Measurements from ENCODE around the gene CPNE1. TPM values are rescaled to one million over a fixed set of nuclear protein-coding genes. Genes with fewer than 3 reads are reported as not detected.

The CPNE1 gene
- total and polyA plus RNA-seq, 10 of the 15 experiments (the other 5 are each of a cell fraction or from before 2014, with no cell fraction given), result 84.9 to 209 (median 146) TPM

DNA sequence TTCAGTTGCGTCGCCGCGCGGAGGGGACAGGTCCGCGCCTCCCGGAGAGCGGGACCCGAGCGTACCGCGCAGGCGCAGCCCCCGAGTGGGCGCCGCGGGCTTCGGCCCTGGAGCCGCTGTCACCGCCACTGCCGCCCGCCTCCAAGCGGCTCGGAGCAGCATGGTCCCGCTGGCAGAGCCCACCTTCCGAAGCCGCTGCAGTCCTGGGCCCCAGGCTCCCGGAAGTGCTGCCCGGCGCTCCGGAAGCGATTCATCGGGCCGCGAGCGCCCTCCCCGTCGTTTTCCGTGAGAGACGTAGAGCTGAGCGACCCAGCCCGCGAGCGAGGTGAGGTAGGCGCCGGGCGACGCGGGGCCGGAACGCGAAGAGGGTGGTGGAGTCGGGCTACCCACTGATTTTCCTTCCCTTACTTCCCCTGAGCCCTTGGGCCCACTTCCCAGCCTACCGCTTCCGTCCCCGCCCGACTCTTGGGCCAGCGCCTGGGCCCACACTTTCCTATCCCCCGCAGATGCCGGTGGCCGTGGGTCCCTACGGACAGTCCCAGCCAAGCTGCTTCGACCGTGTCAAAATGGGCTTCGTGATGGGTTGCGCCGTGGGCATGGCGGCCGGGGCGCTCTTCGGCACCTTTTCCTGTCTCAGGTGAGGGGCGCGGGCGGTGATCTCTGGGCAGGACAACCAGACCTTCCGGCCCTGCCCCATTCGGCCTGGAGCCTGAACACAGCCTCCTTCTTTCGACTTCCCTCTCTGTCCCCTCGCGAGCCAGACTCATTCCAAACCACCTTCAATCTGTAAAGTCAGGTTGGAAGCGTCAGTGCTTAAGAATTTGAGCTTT, 34.6 kb upstream of the CPNE1 start, which contains the start of the genes NFS1 and ROMO1 (continued):
- TF ChIP-seq HCFC1 (IDR thresholded peaks at IDR 0.05; ENCODE audit: low read length), result peak; percentile 71
- TF ChIP-seq, protein P1, sequence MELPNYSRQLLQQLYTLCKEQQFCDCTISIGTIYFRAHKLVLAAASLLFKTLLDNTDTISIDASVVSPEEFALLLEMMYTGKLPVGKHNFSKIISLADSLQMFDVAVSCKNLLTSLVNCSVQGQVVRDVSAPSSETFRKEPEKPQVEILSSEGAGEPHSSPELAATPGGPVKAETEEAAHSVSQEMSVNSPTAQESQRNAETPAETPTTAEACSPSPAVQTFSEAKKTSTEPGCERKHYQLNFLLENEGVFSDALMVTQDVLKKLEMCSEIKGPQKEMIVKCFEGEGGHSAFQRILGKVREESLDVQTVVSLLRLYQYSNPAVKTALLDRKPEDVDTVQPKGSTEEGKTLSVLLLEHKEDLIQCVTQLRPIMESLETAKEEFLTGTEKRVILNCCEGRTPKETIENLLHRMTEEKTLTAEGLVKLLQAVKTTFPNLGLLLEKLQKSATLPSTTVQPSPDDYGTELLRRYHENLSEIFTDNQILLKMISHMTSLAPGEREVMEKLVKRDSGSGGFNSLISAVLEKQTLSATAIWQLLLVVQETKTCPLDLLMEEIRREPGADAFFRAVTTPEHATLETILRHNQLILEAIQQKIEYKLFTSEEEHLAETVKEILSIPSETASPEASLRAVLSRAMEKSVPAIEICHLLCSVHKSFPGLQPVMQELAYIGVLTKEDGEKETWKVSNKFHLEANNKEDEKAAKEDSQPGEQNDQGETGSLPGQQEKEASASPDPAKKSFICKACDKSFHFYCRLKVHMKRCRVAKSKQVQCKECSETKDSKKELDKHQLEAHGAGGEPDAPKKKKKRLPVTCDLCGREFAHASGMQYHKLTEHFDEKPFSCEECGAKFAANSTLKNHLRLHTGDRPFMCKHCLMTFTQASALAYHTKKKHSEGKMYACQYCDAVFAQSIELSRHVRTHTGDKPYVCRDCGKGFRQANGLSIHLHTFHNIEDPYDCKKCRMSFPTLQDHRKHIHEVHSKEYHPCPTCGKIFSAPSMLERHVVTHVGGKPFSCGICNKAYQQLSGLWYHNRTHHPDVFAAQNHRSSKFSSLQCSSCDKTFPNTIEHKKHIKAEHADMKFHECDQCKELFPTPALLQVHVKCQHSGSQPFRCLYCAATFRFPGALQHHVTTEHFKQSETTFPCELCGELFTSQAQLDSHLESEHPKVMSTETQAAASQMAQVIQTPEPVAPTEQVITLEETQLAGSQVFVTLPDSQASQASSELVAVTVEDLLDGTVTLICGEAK (IDR thresholded peaks at IDR 0.05; ENCODE audit: borderline replicate concordance), result peak; percentile 95
- peak; percentile 46 for TF ChIP-seq DPF2 (IDR thresholded peaks at IDR 0.05)
- TF ChIP-seq, protein P2, sequence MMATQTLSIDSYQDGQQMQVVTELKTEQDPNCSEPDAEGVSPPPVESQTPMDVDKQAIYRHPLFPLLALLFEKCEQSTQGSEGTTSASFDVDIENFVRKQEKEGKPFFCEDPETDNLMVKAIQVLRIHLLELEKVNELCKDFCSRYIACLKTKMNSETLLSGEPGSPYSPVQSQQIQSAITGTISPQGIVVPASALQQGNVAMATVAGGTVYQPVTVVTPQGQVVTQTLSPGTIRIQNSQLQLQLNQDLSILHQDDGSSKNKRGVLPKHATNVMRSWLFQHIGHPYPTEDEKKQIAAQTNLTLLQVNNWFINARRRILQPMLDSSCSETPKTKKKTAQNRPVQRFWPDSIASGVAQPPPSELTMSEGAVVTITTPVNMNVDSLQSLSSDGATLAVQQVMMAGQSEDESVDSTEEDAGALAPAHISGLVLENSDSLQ (IDR thresholded peaks at IDR 0.05), result peak; percentile 81
- TF ChIP-seq PML (IDR thresholded peaks at IDR 0.05; ENCODE audit: low read length), result peak; percentile 90
- TF ChIP-seq, protein P3, sequence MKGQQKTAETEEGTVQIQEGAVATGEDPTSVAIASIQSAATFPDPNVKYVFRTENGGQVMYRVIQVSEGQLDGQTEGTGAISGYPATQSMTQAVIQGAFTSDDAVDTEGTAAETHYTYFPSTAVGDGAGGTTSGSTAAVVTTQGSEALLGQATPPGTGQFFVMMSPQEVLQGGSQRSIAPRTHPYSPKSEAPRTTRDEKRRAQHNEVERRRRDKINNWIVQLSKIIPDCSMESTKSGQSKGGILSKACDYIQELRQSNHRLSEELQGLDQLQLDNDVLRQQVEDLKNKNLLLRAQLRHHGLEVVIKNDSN (IDR thresholded peaks at IDR 0.05; ENCODE audit: borderline replicate concordance, extremely low read length, insufficient read depth, low read depth, low read length), result no peak
- peak; percentile 97 for TF ChIP-seq CREB1 (IDR thresholded peaks at IDR 0.05; ENCODE audit: low read depth)
- peak; percentile 53 for TF ChIP-seq SIX5 (IDR thresholded peaks at IDR 0.05; ENCODE audit: low read depth, low read length, severe bottlenecking)
- TF ChIP-seq KLF5 (IDR thresholded peaks at IDR 0.05; ENCODE audit: partially characterized antibody), result peak; percentile 53
- TF ChIP-seq SPI1 (IDR thresholded peaks at IDR 0.05; ENCODE audit: borderline replicate concordance, insufficient read depth, low read depth, low read length), result no peak
- peak; percentile 61 for TF ChIP-seq GATAD2B (conservative IDR thresholded peaks at IDR 0.05; ENCODE audit: low read depth)
- peak; percentile 68 for TF ChIP-seq MXI1 (IDR thresholded peaks at IDR 0.05; ENCODE audit: low read depth, low read length)
- peak; percentile 18 for TF ChIP-seq SMAD1 (IDR thresholded peaks at IDR 0.05; ENCODE audit: low read depth, partially characterized antibody)
- TF ChIP-seq SIN3A (IDR thresholded peaks at IDR 0.05; ENCODE audit: low read depth, low read length), result 0 out of 2 replicates have a peak, but pooled peaks have one; percentile 31
- TF ChIP-seq, protein P4, sequence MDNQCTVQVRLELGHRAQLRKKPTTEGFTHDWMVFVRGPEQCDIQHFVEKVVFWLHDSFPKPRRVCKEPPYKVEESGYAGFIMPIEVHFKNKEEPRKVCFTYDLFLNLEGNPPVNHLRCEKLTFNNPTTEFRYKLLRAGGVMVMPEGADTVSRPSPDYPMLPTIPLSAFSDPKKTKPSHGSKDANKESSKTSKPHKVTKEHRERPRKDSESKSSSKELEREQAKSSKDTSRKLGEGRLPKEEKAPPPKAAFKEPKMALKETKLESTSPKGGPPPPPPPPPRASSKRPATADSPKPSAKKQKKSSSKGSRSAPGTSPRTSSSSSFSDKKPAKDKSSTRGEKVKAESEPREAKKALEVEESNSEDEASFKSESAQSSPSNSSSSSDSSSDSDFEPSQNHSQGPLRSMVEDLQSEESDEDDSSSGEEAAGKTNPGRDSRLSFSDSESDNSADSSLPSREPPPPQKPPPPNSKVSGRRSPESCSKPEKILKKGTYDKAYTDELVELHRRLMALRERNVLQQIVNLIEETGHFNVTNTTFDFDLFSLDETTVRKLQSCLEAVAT (IDR thresholded peaks at IDR 0.05), result peak; percentile 62
- peak; percentile 62; the same call in 1 of the 2 replicates for TF ChIP-seq YY1 (IDR thresholded peaks at IDR 0.05; ENCODE audit: low read depth, low read length)
- TF ChIP-seq LARP7 (IDR thresholded peaks at IDR 0.05), result peak; percentile 89; the same call in 1 of the 2 replicates
- TF ChIP-seq NR2C1 (IDR thresholded peaks at IDR 0.05), result peak; percentile 99

Measured in GM12878 (cell line).